Right atrium auricular region (tissue), 2 donors: ENCODE measurements around the gene GOT1. TPM values are rescaled to one million over a fixed set of nuclear protein-coding genes. Genes with fewer than 3 reads are reported as not detected.

Experiments used
- DNase-seq: peaks from one replicate; pipeline ENCODE4 v3.0.0-alpha.2; 2019; ENCODE audit warnings: low spot score
- H3K27ac ChIP-seq, 2 donors: fragments of 200-600 bp; sonication (generic); 1 replicate in 1 of 2; 2 replicates in 1 of 2; pipeline ENCODE4 v1.5.1; 2016 to 2019
- H3K27me3 ChIP-seq, 2 donors: fragments of 200-600 bp; sonication (generic); one replicate each; pipeline versions ENCODE4 v1.5.1 to v1.6.0; 2017 to 2019
- H3K36me3 ChIP-seq: fragments of 200-600 bp; sonication (generic); one replicate; pipeline ENCODE4 v1.5.1; 2016
- H3K4me1 ChIP-seq, 2 donors: fragments of 200-600 bp; sonication (generic); one replicate each; pipeline versions ENCODE4 v1.5.1 to v1.6.0; 2017 to 2019
- H3K4me3 ChIP-seq, 2 donors: fragments of 200-600 bp; sonication (generic); 1 replicate in 1 of 2; 2 replicates in 1 of 2; pipeline ENCODE4 v1.5.1; 2017 to 2019; ENCODE audit warnings: mild to moderate bottlenecking in 1 of 2, moderate library complexity in 1 of 2
- H3K9me3 ChIP-seq, 2 donors: fragments of 200-600 bp; sonication (generic); one replicate each; pipeline ENCODE4 v1.5.1; 2019
- CTCF ChIP-seq, 2 donors: fragments of 200-600 bp; sonication (generic); IDR thresholded peaks; one replicate each; pipeline ENCODE4 v1.5.1; 2019; ENCODE audit warnings: antibody characterized with exemption in 2 of 2
- total RNA-seq, 2 donors: library from RNA; depleted of rRNA; stranded (reverse); fragments of >200 nt; gene quantifications; one replicate each; pipeline ENCODE4 v1.1.0, GENCODE V29; 2016

GOT1 gene
- total RNA-seq, 2 donors from 2014 or later, result 289 to 443 TPM

- H3K27ac ChIP-seq, result no peak overlapping the region
- H3K9me3 ChIP-seq, result no peaks in the 10 kb centered on the region
- H3K27me3 ChIP-seq, result no peaks in the 10 kb centered on the region
- H3K4me1 ChIP-seq, result no peaks in the 10 kb centered on the region
- H3K4me3 ChIP-seq, result no peak overlapping the region
- H3K36me3 ChIP-seq, result no peaks in the 10 kb centered on the region
- DNase-seq, result no peak
- no peak for TF ChIP-seq CTCF (IDR thresholded peaks at IDR 0.05)
These were observed 72.3 kb downstream of the GOT1 start for GRCh38 chr10:99358101-99358500.

- Histone ChIP-seq H3K36me3 (no peaks in the 10 kb centered on the region), H3K27ac (no peak overlapping the region), H3K4me1 (no peaks in the 10 kb centered on the region), H3K27me3 (no peaks in the 10 kb centered on the region), H3K9me3 (no peaks in the 10 kb centered on the region), H3K4me3 (no peak overlapping the region)
- TF ChIP-seq CTCF (IDR thresholded peaks at IDR 0.05), result no peak
- DNase-seq, result no peak
These were observed 72.7 kb downstream of the GOT1 start for GRCh38 chr10:99357691-99358090.

GRCh38 chr10:99353182-99353581, 77.2 kb downstream of the GOT1 start:
- Histone ChIP-seq H3K36me3 (no peaks in the 10 kb centered on the region), H3K27me3 (no peaks in the 10 kb centered on the region), H3K4me3 (no peak overlapping the region), H3K4me1 (no peaks in the 10 kb centered on the region), H3K9me3 (no peaks in the 10 kb centered on the region), H3K27ac (no peak overlapping the region)
- DNase-seq, result no peak
- no peak for TF ChIP-seq CTCF (IDR thresholded peaks at IDR 0.05)

- no peaks in the 10 kb centered on the region for H3K36me3 ChIP-seq
- H3K9me3 ChIP-seq, result no peaks in the 10 kb centered on the region
- no peaks in the 10 kb centered on the region for H3K4me1 ChIP-seq
- H3K4me3 ChIP-seq, result no peak overlapping the region
- TF ChIP-seq CTCF (IDR thresholded peaks at IDR 0.05), result no peak
- H3K27ac ChIP-seq, result no peak overlapping the region
- DNase-seq, result no peak
- no peaks in the 10 kb centered on the region for H3K27me3 ChIP-seq
These were observed 82.8 kb downstream of the GOT1 start for GRCh38 chr10:99347672-99348071.

Other genes with a start within 250 kb of the GOT1 start
- gene HPSE2, start 194.8 kb downstream of the GOT1 start, total RNA-seq, result not detected
- gene CNNM1, start 101.3 kb downstream of the GOT1 start, total RNA-seq, result under 1 TPM; 0.07 to 0.79 TPM
- gene NKX2-3, start 102.3 kb upstream of the GOT1 start, total RNA-seq, result not detected
- gene SLC25A28, start 189.8 kb upstream of the GOT1 start, total RNA-seq, result 10 to 100 TPM; 15.5 to 17.5 TPM
- 1 to 10 TPM; 3.5 to 3.7 TPM for gene ENTPD7, start 228.9 kb upstream of the GOT1 start, total RNA-seq